Left lung (tissue), 10 donors: ENCODE measurements around the gene SNTG2. TPM values are rescaled to one million over a fixed set of nuclear protein-coding genes. Genes with fewer than 3 reads are reported as not detected.
"Not testable (repeated sequence)": the region's sequence is repeated elsewhere in the genome, so short reads cannot be mapped to it uniquely, and the experiment has no call there.

Experiments used
- ATAC-seq: fragments of 200-7000 bp; cut with Tn5 transposase; one replicate; pipeline ENCODE4 v1.9.1; 2020; ENCODE audit warnings: moderate library complexity
- DNase-seq, 4 donors: peaks; one replicate each; pipeline ENCODE4 v3.0.0-alpha.2; 2013 to 2020
- H3K27ac ChIP-seq, 2 donors: fragments of 200-600 bp; sonication (generic) in 1 of 2; one replicate each; pipeline versions ENCODE4 v1.5.0 to v1.8.0; 2020 to 2021
- H3K27me3 ChIP-seq, 2 donors: fragments of 200-600 bp; sonication (generic) in 1 of 2; one replicate each; pipeline versions ENCODE4 v1.5.0 to v1.8.0; 2020 to 2021
- H3K36me3 ChIP-seq, 2 donors: fragments of 200-600 bp; sonication (generic) in 1 of 2; one replicate each; pipeline versions ENCODE4 v1.5.0 to v1.8.0; 2020 to 2021
- H3K4me1 ChIP-seq, 2 donors: fragments of 200-600 bp; one replicate each; pipeline ENCODE4 v1.8.0; 2021
- H3K4me3 ChIP-seq, 2 donors: fragments of 200-600 bp; sonication (generic) in 1 of 2; one replicate each; pipeline versions ENCODE4 v1.5.0 to v1.8.0; 2020 to 2021; ENCODE audit warnings: mild to moderate bottlenecking in 1 of 2
- H3K9me3 ChIP-seq, 2 donors: fragments of 200-600 bp; sonication (generic) in 1 of 2; one replicate each; pipeline versions ENCODE4 v1.5.0 to v1.8.0; 2020 to 2021
- intact Hi-C, 2 donors: fragments of 100-400 bp; cut with DNase I; formaldehyde crosslinking; loops; one replicate each; pipeline versions ENCODE4 v1.11.2 to v1.14.2; 2022
- polyA plus RNA-seq, 6 donors: library from polyadenylated mRNA; unstranded; fragments of 120-200 nt; gene quantifications; one replicate each; pipeline ENCODE4 v1.2.1, GENCODE V29; 2013; ENCODE audit not compliant: insufficient read length in 6 of 6
- total RNA-seq, 2 donors: library from RNA; stranded (reverse); fragmentation: NEBNext Ultra II Directional; extraction: Animal tissue kit (Norgen Biotek cat#: 25700); gene quantifications; one replicate each; pipeline ENCODE4 v1.2.1, GENCODE V29; 2021
- TF ChIP-seq, protein P1 (sequence below), 2 donors: fragments of 200-600 bp; sonication (generic) in 1 of 2; IDR thresholded peaks; one replicate each; pipeline versions ENCODE4 v1.5.0 to v1.8.0; 2021; ENCODE audit warnings: antibody characterized with exemption in 2 of 2
- donor health status: DM: no; HTN: yes; CAD: no.
- donor health status: DM: no; HTN: no; CAD: no.

Gene SNTG2
- total and polyA plus RNA-seq, 8 donors: 0.24 to 3.2 (median 0.64) TPM

DNA sequence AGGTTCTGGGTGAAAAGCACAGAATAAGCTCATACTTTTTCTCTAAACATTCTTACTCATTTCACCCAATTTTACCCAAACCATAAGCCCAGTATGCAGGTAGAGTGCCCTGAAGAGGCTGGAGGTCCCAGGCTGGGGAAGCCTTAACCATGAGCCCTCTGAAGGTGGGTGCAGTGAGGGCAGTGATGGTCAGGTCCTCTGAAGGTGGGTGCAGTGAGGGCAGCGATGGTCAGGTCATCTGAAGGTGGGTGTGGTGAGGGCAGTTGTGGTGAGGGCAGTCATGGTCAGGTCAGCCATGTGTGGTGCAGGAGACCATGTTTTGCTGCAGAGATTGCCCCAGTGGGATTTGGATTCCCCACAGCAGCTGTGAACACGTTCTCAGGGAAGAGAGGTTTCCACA, 148.8 kb downstream of the SNTG2 start:
- no peaks in the 10 kb centered on the region for H3K36me3 ChIP-seq
- no peak overlapping the region for H3K27ac ChIP-seq
- no peak overlapping the region for H3K4me3 ChIP-seq
- DNase-seq: no peak
- intact Hi-C loops: no loop called here
- H3K27me3 ChIP-seq: no peaks in the 10 kb centered on the region
- TF ChIP-seq, protein P1, sequence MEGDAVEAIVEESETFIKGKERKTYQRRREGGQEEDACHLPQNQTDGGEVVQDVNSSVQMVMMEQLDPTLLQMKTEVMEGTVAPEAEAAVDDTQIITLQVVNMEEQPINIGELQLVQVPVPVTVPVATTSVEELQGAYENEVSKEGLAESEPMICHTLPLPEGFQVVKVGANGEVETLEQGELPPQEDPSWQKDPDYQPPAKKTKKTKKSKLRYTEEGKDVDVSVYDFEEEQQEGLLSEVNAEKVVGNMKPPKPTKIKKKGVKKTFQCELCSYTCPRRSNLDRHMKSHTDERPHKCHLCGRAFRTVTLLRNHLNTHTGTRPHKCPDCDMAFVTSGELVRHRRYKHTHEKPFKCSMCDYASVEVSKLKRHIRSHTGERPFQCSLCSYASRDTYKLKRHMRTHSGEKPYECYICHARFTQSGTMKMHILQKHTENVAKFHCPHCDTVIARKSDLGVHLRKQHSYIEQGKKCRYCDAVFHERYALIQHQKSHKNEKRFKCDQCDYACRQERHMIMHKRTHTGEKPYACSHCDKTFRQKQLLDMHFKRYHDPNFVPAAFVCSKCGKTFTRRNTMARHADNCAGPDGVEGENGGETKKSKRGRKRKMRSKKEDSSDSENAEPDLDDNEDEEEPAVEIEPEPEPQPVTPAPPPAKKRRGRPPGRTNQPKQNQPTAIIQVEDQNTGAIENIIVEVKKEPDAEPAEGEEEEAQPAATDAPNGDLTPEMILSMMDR (IDR thresholded peaks at IDR 0.05): no peak
- no peak for ATAC-seq
- no peaks in the 10 kb centered on the region for H3K9me3 ChIP-seq
- no peaks in the 10 kb centered on the region for H3K4me1 ChIP-seq

- TF ChIP-seq, protein P1 (IDR thresholded peaks at IDR 0.05): no peak
- ATAC-seq (no peak), DNase-seq (no peak)
Observed at GRCh38 chr2:1101011-1101782, 150.5 kb downstream of the SNTG2 start.

GRCh38 chr2:1101982-1102590, 151.4 kb downstream of the SNTG2 start:
- intact Hi-C loops: no loop called here
- Histone ChIP-seq H3K27me3 (no peaks in the 10 kb centered on the region), H3K4me3 (no peak overlapping the region), H3K9me3 (no peaks in the 10 kb centered on the region), H3K36me3 (no peaks in the 10 kb centered on the region), H3K4me1 (no peaks in the 10 kb centered on the region), H3K27ac (no peak overlapping the region)
- DNase-seq (no peak), ATAC-seq (no peak)
- TF ChIP-seq, protein P1 (IDR thresholded peaks at IDR 0.05): no peak

More at GRCh38 chr2:1101011-1101782, 150.5 kb downstream of the SNTG2 start:
- no peaks in the 10 kb centered on the region for H3K4me1 ChIP-seq
- intact Hi-C loops: no loop called here
- no peak overlapping the region for H3K4me3 ChIP-seq
- no peaks in the 10 kb centered on the region for H3K9me3 ChIP-seq
- H3K36me3 ChIP-seq: no peaks in the 10 kb centered on the region
- H3K27ac ChIP-seq: no peak overlapping the region
- no peaks in the 10 kb centered on the region for H3K27me3 ChIP-seq

- TF ChIP-seq, protein P1 (IDR thresholded peaks at IDR 0.05): no peak
- ATAC-seq (no peak), DNase-seq (no peak)
- Histone ChIP-seq H3K4me3 (no peak overlapping the region), H3K4me1 (no peaks in the 10 kb centered on the region), H3K36me3 (no peaks in the 10 kb centered on the region), H3K27ac (no peak overlapping the region), H3K9me3 (no peaks in the 10 kb centered on the region), H3K27me3 (no peaks in the 10 kb centered on the region)
- intact Hi-C loops: no loop called here
Observed at GRCh38 chr2:1104364-1104763, 153.7 kb downstream of the SNTG2 start.

DNA sequence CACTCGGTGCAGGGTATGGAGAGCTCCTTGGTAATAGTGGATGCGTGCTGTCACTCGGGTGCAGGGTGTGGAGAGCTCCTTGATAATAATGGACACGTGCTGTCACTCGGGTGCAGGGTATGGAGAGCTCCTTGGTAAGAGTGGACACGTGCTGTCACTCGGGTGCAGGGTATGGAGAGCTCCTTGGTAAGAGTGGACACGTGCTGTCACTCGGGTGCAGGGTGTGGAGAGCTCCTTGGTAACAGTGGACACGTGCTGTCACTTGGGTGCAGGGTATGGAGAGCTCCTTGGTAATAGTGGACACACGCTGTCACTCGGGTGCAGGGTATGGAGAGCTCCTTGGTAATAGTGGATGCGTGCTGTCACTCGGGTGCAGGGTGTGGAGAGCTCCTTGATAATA, 155.7 kb downstream of the SNTG2 start:
- H3K9me3 ChIP-seq, DNase-seq, H3K4me1 ChIP-seq, ATAC-seq, H3K27ac ChIP-seq, H3K36me3 ChIP-seq, H3K27me3 ChIP-seq, intact Hi-C loops, H3K4me3 ChIP-seq: not testable (repeated sequence)
